IMR-90 (cell line): Measurements from ENCODE around the gene MORN5. TPM values are rescaled to one million over a fixed set of nuclear protein-coding genes. Genes with fewer than 3 reads are reported as not detected.
A peak's percentile ranks its signal among the peaks of the same experiment; 100 is the strongest.

ENCODE experiments used
- ATAC-seq: fragments of 200-7000 bp; cut with Tn5 transposase; 2 replicates; pipeline ENCODE4 v1.9.1; 2020; ENCODE audit warnings: low read depth, mild to moderate bottlenecking, moderate library complexity
- BruUV-seq: library from RNA; stranded (reverse); fragments of 400-500 nt; replicated peaks from 2 replicates; lab custom pipeline; 2021; lab: Mats Ljungman, UMichigan
- CTCF ChIA-PET: fragments of 300-600 bp; formaldehyde crosslinking; extraction: SDS; loops from one replicate; lab custom pipeline; 2021; ENCODE audit warnings: antibody characterized with exemption; lab: Yijun Ruan, JAX
- POLR2A ChIA-PET: fragments of 300-600 bp; sonication (Branson Sonifier 250); formaldehyde crosslinking; loops from one replicate; lab custom pipeline; 2022; ENCODE audit warnings: antibody characterized with exemption; ENCODE audit not compliant: unreplicated experiment; lab: Charles Lee
- DNase-seq: peaks from one replicate; pipeline ENCODE4 v3.0.0; 2013
- H2AFZ ChIP-seq: replicated peaks from 2 replicates; pipeline ENCODE3; 2013; ENCODE audit warnings: low read length, mild to moderate bottlenecking; ENCODE audit not compliant: poor library complexity
- H2AK5ac ChIP-seq: 2 replicates; pipeline ENCODE4 v1.6.1; 2013; ENCODE audit warnings: low read depth, low read length, inconsistent platforms
- H2AK9ac ChIP-seq: replicated peaks from 2 replicates; pipeline ENCODE3; 2013; ENCODE audit warnings: mild to moderate bottlenecking, low read depth, low read length, moderate library complexity; ENCODE audit not compliant: poor library complexity
- H2BK120ac ChIP-seq: 2 replicates; pipeline ENCODE4 v1.6.1; 2013; ENCODE audit warnings: low read depth, low read length, inconsistent platforms
- H2BK15ac ChIP-seq: 3 replicates; pipeline ENCODE4 v1.6.1; 2013; ENCODE audit warnings: low read depth, low read length, inconsistent platforms
- H2BK20ac ChIP-seq: 2 replicates; pipeline ENCODE4 v1.6.1; 2013; ENCODE audit warnings: low read depth, mild to moderate bottlenecking, inconsistent platforms, low read length, moderate library complexity
- H2BK5ac ChIP-seq: 2 replicates; pipeline ENCODE4 v1.6.1; 2013; ENCODE audit warnings: mild to moderate bottlenecking, low read depth, low read length, inconsistent platforms; ENCODE audit not compliant: poor library complexity, severe bottlenecking
- H3K14ac ChIP-seq: replicated peaks from 2 replicates; pipeline ENCODE4 v1.6.1; 2013; ENCODE audit warnings: low read depth, low read length, inconsistent platforms
- H3K18ac ChIP-seq: 2 replicates; pipeline ENCODE4 v1.6.1; 2013; ENCODE audit warnings: low read depth, low read length, control low read depth
- H3K23ac ChIP-seq: 2 replicates; pipeline ENCODE4 v1.6.1; 2013; ENCODE audit warnings: low read depth, low read length, inconsistent platforms
- H3K27ac ChIP-seq: 2 replicates; pipeline ENCODE4 v1.5.1; 2013; ENCODE audit warnings: mild to moderate bottlenecking, control low read depth, low read length; ENCODE audit not compliant: insufficient read depth
- H3K27me3 ChIP-seq: 2 replicates; pipeline ENCODE4 v1.6.1; 2013; ENCODE audit warnings: low read length; ENCODE audit not compliant: control insufficient read depth, insufficient read depth
- H3K36me3 ChIP-seq: 2 replicates; pipeline ENCODE4 v1.6.1; 2013; ENCODE audit warnings: low read length, mixed read lengths; ENCODE audit not compliant: control insufficient read depth, insufficient read depth
- H3K4ac ChIP-seq: 2 replicates; pipeline ENCODE4 v1.6.1; 2013; ENCODE audit warnings: low read depth, low read length, inconsistent platforms
- H3K4me1 ChIP-seq: 2 replicates; pipeline ENCODE4 v1.6.1; 2013; ENCODE audit warnings: low read length, mixed read lengths; ENCODE audit not compliant: control insufficient read depth, insufficient read depth
- H3K4me2 ChIP-seq: 2 replicates; pipeline ENCODE4 v1.6.1; 2013; ENCODE audit warnings: low read depth, mild to moderate bottlenecking, control low read depth, low read length, moderate library complexity
- H3K4me3 ChIP-seq: 2 replicates; pipeline ENCODE4 v1.5.1; 2013; ENCODE audit warnings: low read depth, mild to moderate bottlenecking, control low read depth, low read length, moderate library complexity; ENCODE audit not compliant: insufficient read depth
- H3K56ac ChIP-seq: 2 replicates; pipeline ENCODE4 v1.6.1; 2013; ENCODE audit warnings: low read length, inconsistent platforms; ENCODE audit not compliant: insufficient read depth; ENCODE audit errors: extremely low read depth
- H3K79me1 ChIP-seq, 2 experiments: 2 replicates each; pipeline ENCODE4 v1.6.1; 2013; ENCODE audit warnings: low read length in 2 of 2, inconsistent platforms in 1 of 2, low read depth in 1 of 2
- H3K9ac ChIP-seq: 2 replicates; pipeline ENCODE4 v1.6.1; 2013; ENCODE audit warnings: low read depth, low read length, control low read depth
- H3K9me1 ChIP-seq: 2 replicates; pipeline ENCODE4 v1.6.1; 2013; ENCODE audit warnings: low read length, inconsistent platforms; ENCODE audit not compliant: insufficient read depth
- H3K9me3 ChIP-seq: 2 replicates; pipeline ENCODE4 v1.6.1; 2013; ENCODE audit warnings: low read length; ENCODE audit not compliant: control insufficient read depth, insufficient read depth
- H4K20me1 ChIP-seq: 2 replicates; pipeline ENCODE4 v1.6.1; 2013; ENCODE audit warnings: low read length, inconsistent platforms; ENCODE audit not compliant: insufficient read depth
- H4K5ac ChIP-seq: 2 replicates; pipeline ENCODE4 v1.6.1; 2013; ENCODE audit warnings: mild to moderate bottlenecking, low read depth, low read length, control low read depth
- H4K8ac ChIP-seq, 2 experiments: 2 replicates each; pipeline ENCODE4 v1.6.1; 2013; ENCODE audit warnings: low read depth in 2 of 2, low read length in 2 of 2, control low read depth in 1 of 2, inconsistent platforms in 1 of 2
- H4K91ac ChIP-seq: 2 replicates; pipeline ENCODE4 v1.6.1; 2013; ENCODE audit warnings: low read depth, low read length, inconsistent platforms; ENCODE audit not compliant: insufficient read depth
- BHLHE40 ChIP-seq: fragments of 150-350 bp; IDR thresholded peaks from 2 replicates; pipeline ENCODE4 v1.6.1; 2016; ENCODE audit warnings: mild to moderate bottlenecking, low read depth, low read length
- CEBPB ChIP-seq: IDR thresholded peaks from 2 replicates; pipeline ENCODE4 v1.6.1; 2012; ENCODE audit warnings: low read depth, low read length, improper control_type of control experiment
- CHD1 ChIP-seq: IDR thresholded peaks from 2 replicates; pipeline ENCODE4 v1.6.1; 2012; ENCODE audit warnings: low read depth, low read length, improper control_type of control experiment
- FOS ChIP-seq: fragments of 150-350 bp; IDR thresholded peaks from 2 replicates; pipeline ENCODE4 v1.6.1; 2016; ENCODE audit warnings: low read depth, low read length
- MAFK ChIP-seq: IDR thresholded peaks from 2 replicates; pipeline ENCODE4 v1.6.1; 2012; ENCODE audit warnings: low read depth, low read length, improper control_type of control experiment
- MAZ ChIP-seq: IDR thresholded peaks from 2 replicates; pipeline ENCODE4 v1.6.1; 2012; ENCODE audit warnings: low read depth, mild to moderate bottlenecking, low read length, improper control_type of control experiment, moderate library complexity, borderline replicate concordance
- MXI1 ChIP-seq: IDR thresholded peaks from 2 replicates; pipeline ENCODE4 v1.6.1; 2012; ENCODE audit warnings: low read depth, mild to moderate bottlenecking, low read length, moderate library complexity, borderline replicate concordance
- NFE2L2 ChIP-seq: fragments of 150-350 bp; IDR thresholded peaks from 2 replicates; pipeline ENCODE4 v1.6.1; 2016; ENCODE audit warnings: low read depth, mild to moderate bottlenecking, low read length
- POLR2A ChIP-seq: IDR thresholded peaks from 2 replicates; pipeline ENCODE4 v1.6.1; 2012; ENCODE audit warnings: mild to moderate bottlenecking, low read depth, low read length
- RAD21 ChIP-seq: IDR thresholded peaks from 2 replicates; pipeline ENCODE4 v1.6.1; 2012; ENCODE audit warnings: low read length, improper control_type of control experiment
- RCOR1 ChIP-seq: IDR thresholded peaks from 2 replicates; pipeline ENCODE4 v1.6.1; 2012; ENCODE audit warnings: mild to moderate bottlenecking, low read length, improper control_type of control experiment; ENCODE audit not compliant: insufficient replicate concordance
- RFX5 ChIP-seq: IDR thresholded peaks from 2 replicates; pipeline ENCODE4 v1.8.0; 2012; ENCODE audit warnings: low read depth, mild to moderate bottlenecking, low read length, moderate library complexity
- SMC3 ChIP-seq: fragments of 150-350 bp; IDR thresholded peaks from 2 replicates; pipeline ENCODE4 v1.6.1; 2016; ENCODE audit warnings: low read depth, mild to moderate bottlenecking, antibody characterized with exemption, low read length, moderate library complexity
- WGBS, 2 experiments: methylation state at CpG; one replicate each; pipeline versions ENCODE4 v1.1.5 to v1.1.7; 2013; ENCODE audit warnings: missing lambda C conversion rate in 2 of 2; ENCODE audit not compliant: insufficient read length in 1 of 2; ENCODE audit errors: extremely low coverage in 2 of 2; 5-methylcytosine and 5-hydroxymethylcytosine counted together
- dilution Hi-C: fragments of 300-500 bp; cut with HindIII; formaldehyde crosslinking; loops from one replicate; pipeline ENCODE4 v1.14.3; 2018; ENCODE audit warnings: low sequenced_read_pairs; ENCODE audit not compliant: unreplicated experiment
- in situ Hi-C: fragments of 300-500 bp; cut with MboI; formaldehyde crosslinking; loops from 3 replicates; pipeline ENCODE4 v1.14.3; 2019; ENCODE audit warnings: low sequenced_read_pairs, inconsistent platforms, mixed read lengths
- intact Hi-C: fragments of 100-400 bp; cut with micrococcal nuclease; formaldehyde crosslinking; loops from 2 replicates; pipeline ENCODE4 v1.10.0; 2022
- polyA plus RNA-seq, 3 experiments: library from polyadenylated mRNA; depleted of rRNA; stranded (reverse); fragments of >200 nt; gene quantifications; 2 replicates each; pipeline ENCODE4 v1.2.3, GENCODE V29; 2012; ENCODE audit warnings: low replicate concordance in 1 of 3
- total RNA-seq: library from RNA; depleted of rRNA; stranded (reverse); fragments of >200 nt; gene quantifications from 2 replicates; pipeline ENCODE4 v1.2.3, GENCODE V29; 2012
- TF ChIP-seq, protein P1 (sequence below): fragments of 150-350 bp; IDR thresholded peaks from 2 replicates; pipeline ENCODE4 v1.6.1; 2016; ENCODE audit warnings: low read depth, mild to moderate bottlenecking, low read length, moderate library complexity, borderline replicate concordance
- TF ChIP-seq, protein P2 (sequence below): fragments of 150-350 bp; IDR thresholded peaks from 2 replicates; pipeline ENCODE4 v1.6.1; 2017; ENCODE audit warnings: mild to moderate bottlenecking, antibody characterized with exemption, low read length, low read depth
- TF ChIP-seq, protein P3 (sequence below): conservative IDR thresholded peaks from 2 replicates; pipeline ENCODE4 v1.5.1; 2012; ENCODE audit warnings: mild to moderate bottlenecking, low read depth, low read length, improper control_type of control experiment

MORN5 gene
- total and polyA plus RNA-seq, 2 of the 4 experiments (the other 2 are of a cell fraction), result not detected

DNA sequence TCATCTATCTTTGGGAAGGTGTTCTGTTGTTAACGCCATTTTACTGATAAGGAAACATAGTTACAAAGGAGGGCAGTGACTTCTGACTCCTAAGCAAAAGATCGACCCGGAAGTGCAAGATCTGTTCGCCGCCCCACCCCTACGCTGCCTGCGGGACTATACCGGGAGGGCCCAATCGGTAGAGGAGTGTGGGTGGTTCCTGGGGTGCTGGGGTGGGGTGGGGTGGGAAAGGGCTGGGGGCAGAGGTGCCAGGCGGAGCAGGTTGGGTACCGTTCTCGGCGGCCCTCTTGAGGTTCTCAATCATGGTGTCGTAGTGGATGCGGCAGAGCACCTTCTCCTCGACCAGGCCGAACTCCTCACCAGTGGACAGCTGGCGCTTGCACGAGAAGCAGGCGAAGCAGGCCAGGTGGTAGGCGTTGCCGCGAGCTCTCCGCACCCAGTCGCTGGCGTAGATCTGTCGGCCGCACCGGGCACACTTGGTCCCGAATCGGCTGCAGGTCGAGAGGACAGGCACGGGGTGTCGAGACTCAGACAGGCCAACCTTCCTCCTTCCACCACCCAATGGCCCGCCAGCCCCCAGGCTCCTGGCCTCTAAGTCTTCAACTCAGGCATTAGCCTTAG is 57.2 kb downstream of the MORN5 start:
- no peak overlapping the region for H3K14ac ChIP-seq
- no peak overlapping the region for H3K27ac ChIP-seq
- H3K36me3 ChIP-seq, result no peaks in the 10 kb centered on the region
- in situ Hi-C loops (no loop called here), intact Hi-C loops (no loop called here), dilution Hi-C loops (no loop called here)
- no peak overlapping the region for H2AK9ac ChIP-seq
- peak overlapping the region; percentile 4 for H2AFZ ChIP-seq
- no TSS peak for BruUV-seq
- no peak overlapping the region for H3K56ac ChIP-seq
- no peaks in the 10 kb centered on the region for H3K9me1 ChIP-seq
- WGBS, 2 experiments, result 17% methylated on average over 13 of the region's 35 CpGs; no CpG with 5 or more reads in 1 of the 2 experiments
- H3K4me1 ChIP-seq, result peaks cover 6% of the 10 kb centered on the region; the same call in 1 of the 2 replicates
- H3K23ac ChIP-seq, result no peak overlapping the region
- no peaks in the 10 kb centered on the region for H3K79me1 ChIP-seq
- no peak overlapping the region for H2BK120ac ChIP-seq
- H3K4me3 ChIP-seq, result no peak overlapping the region
- H4K20me1 ChIP-seq, result peaks cover 18% of the 10 kb centered on the region
- H3K9ac ChIP-seq, result no peak overlapping the region
- no peak overlapping the region for H3K4ac ChIP-seq
- H2AK5ac ChIP-seq, result no peak overlapping the region
- DNase-seq, result no peak
- H4K5ac ChIP-seq, result no peak overlapping the region
- no peak overlapping the region for H2BK20ac ChIP-seq
- H4K8ac ChIP-seq, result no peak overlapping the region
- no peak overlapping the region for H4K91ac ChIP-seq
- no peak overlapping the region for H2BK15ac ChIP-seq
- TF ChIP-seq MAFK (no peak), SMC3 (no peak), CEBPB (no peak), RFX5 (no peak), POLR2A (no peak), MAZ (no peak), MXI1 (no peak), RAD21 (no peak), RCOR1 (no peak), BHLHE40 (no peak), CHD1 (no peak), FOS (no peak), NFE2L2 (no peak)
- TF ChIP-seq, protein P1, sequence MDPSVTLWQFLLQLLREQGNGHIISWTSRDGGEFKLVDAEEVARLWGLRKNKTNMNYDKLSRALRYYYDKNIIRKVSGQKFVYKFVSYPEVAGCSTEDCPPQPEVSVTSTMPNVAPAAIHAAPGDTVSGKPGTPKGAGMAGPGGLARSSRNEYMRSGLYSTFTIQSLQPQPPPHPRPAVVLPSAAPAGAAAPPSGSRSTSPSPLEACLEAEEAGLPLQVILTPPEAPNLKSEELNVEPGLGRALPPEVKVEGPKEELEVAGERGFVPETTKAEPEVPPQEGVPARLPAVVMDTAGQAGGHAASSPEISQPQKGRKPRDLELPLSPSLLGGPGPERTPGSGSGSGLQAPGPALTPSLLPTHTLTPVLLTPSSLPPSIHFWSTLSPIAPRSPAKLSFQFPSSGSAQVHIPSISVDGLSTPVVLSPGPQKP, result no peak
- TF ChIP-seq, protein P2, sequence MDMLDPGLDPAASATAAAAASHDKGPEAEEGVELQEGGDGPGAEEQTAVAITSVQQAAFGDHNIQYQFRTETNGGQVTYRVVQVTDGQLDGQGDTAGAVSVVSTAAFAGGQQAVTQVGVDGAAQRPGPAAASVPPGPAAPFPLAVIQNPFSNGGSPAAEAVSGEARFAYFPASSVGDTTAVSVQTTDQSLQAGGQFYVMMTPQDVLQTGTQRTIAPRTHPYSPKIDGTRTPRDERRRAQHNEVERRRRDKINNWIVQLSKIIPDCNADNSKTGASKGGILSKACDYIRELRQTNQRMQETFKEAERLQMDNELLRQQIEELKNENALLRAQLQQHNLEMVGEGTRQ, result no peak
- TF ChIP-seq, protein P3, sequence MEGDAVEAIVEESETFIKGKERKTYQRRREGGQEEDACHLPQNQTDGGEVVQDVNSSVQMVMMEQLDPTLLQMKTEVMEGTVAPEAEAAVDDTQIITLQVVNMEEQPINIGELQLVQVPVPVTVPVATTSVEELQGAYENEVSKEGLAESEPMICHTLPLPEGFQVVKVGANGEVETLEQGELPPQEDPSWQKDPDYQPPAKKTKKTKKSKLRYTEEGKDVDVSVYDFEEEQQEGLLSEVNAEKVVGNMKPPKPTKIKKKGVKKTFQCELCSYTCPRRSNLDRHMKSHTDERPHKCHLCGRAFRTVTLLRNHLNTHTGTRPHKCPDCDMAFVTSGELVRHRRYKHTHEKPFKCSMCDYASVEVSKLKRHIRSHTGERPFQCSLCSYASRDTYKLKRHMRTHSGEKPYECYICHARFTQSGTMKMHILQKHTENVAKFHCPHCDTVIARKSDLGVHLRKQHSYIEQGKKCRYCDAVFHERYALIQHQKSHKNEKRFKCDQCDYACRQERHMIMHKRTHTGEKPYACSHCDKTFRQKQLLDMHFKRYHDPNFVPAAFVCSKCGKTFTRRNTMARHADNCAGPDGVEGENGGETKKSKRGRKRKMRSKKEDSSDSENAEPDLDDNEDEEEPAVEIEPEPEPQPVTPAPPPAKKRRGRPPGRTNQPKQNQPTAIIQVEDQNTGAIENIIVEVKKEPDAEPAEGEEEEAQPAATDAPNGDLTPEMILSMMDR, result no peak
- CTCF ChIA-PET, result no interaction called here
- ATAC-seq, result no peak
- no peak overlapping the region for H2BK5ac ChIP-seq
- peaks cover 94% of the 10 kb centered on the region for H3K27me3 ChIP-seq
- POLR2A ChIA-PET, result no interaction called here
- no peak overlapping the region for H3K18ac ChIP-seq
- H3K9me3 ChIP-seq, result peaks cover 14% of the 10 kb centered on the region
- no peak overlapping the region for H3K4me2 ChIP-seq
